Activated T-helper 17 cell treated with anti-CD3 and anti-CD28 coated beads, Interleukin-2, amount 50 U/mL, for 72 hours (primary cell): ENCODE data around the gene MMP27. TPM values are rescaled to one million over a fixed set of nuclear protein-coding genes. Genes with fewer than 3 reads are reported as not detected.
"Not testable (repeated sequence)": the region's sequence is repeated elsewhere in the genome, so short reads cannot be mapped to it uniquely, and the experiment has no call there.

Experiments used
- ATAC-seq: fragments of 150-1000 bp; cut with Tn5 transposase; replicated peaks from 2 replicates; pipeline ENCODE4 v1.10.0; 2021; ENCODE audit warnings: mild to moderate bottlenecking, moderate library complexity
- H3K27ac Mint-ChIP-seq: one replicate; pipeline ENCODE4 v1.8.0; 2022; ENCODE audit warnings: mixed read lengths
- H3K27me3 Mint-ChIP-seq: one replicate; pipeline ENCODE4 v1.8.0; 2022; ENCODE audit warnings: mixed read lengths
- H3K36me3 Mint-ChIP-seq: one replicate; pipeline ENCODE4 v1.8.0; 2022; ENCODE audit warnings: low read depth, mild to moderate bottlenecking, mixed read lengths
- H3K4me1 Mint-ChIP-seq: one replicate; pipeline ENCODE4 v1.8.0; 2022; ENCODE audit warnings: mixed read lengths
- H3K4me3 Mint-ChIP-seq: one replicate; pipeline ENCODE4 v1.8.0; 2022; ENCODE audit warnings: mild to moderate bottlenecking, mixed read lengths
- H3K9me3 Mint-ChIP-seq: one replicate; pipeline ENCODE4 v1.8.0; 2022; ENCODE audit warnings: mixed read lengths
- total RNA-seq, 2 donors: library from RNA; stranded (reverse); gene quantifications; one replicate each; pipeline ENCODE4 v1.2.3, GENCODE V29; 2022

The MMP27 gene
- not detected for total RNA-seq

- Mint-ChIP-seq H3K4me3 (no peak within 1 kb of the TSS), H3K36me3 (no peaks in the 10 kb centered on the region), H3K27me3 (peaks cover 9% of the 10 kb centered on the region), H3K4me1 (no peaks in the 10 kb centered on the region), H3K27ac (no peak within 1 kb of the TSS), H3K9me3 (no peaks in the 10 kb centered on the region)
- ATAC-seq = no peak
Observed at GRCh38 chr11:102705626-102706025, at the start of gene MMP27. MMP27 (minus strand) TSS chr11:102705769; CDS start chr11:102705714, 55 bp downstream.

- Mint-ChIP-seq H3K27me3 (peaks cover 25% of the 10 kb centered on the region), H3K4me1 (no peaks in the 10 kb centered on the region), H3K27ac (no peak overlapping the region), H3K9me3 (no peaks in the 10 kb centered on the region), H3K36me3 (no peaks in the 10 kb centered on the region), H3K4me3 (no peak overlapping the region)
- ATAC-seq = no peak
Observed at GRCh38 chr11:102753267-102753666, 47.7 kb upstream of the MMP27 start.

DNA sequence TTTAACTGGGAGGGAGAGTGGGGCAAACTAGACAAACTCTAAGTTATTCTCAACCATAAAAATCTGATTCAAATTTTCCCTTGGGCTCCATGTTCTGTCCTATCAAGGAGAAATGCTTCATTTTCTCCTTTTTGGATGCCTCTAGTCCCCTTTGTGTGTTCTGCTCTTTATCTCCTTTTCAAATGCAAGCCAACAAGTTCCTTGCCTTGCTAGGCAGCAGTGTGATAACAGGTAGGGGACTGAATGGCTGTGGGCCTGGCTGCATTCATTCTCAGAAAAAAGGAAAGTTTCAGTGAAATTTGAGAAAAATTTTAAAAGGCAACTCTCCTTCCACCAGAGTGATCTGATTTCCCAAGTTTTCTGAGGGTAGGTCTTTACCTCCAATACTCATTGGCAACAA is 46.1 kb upstream of the MMP27 start:
- Mint-ChIP-seq H3K4me1 (no peaks in the 10 kb centered on the region), H3K27me3 (peaks cover 26% of the 10 kb centered on the region), H3K4me3 (no peak overlapping the region), H3K36me3 (no peaks in the 10 kb centered on the region), H3K27ac (no peak overlapping the region), H3K9me3 (peaks cover 4% of the 10 kb centered on the region)
- ATAC-seq = no peak

DNA sequence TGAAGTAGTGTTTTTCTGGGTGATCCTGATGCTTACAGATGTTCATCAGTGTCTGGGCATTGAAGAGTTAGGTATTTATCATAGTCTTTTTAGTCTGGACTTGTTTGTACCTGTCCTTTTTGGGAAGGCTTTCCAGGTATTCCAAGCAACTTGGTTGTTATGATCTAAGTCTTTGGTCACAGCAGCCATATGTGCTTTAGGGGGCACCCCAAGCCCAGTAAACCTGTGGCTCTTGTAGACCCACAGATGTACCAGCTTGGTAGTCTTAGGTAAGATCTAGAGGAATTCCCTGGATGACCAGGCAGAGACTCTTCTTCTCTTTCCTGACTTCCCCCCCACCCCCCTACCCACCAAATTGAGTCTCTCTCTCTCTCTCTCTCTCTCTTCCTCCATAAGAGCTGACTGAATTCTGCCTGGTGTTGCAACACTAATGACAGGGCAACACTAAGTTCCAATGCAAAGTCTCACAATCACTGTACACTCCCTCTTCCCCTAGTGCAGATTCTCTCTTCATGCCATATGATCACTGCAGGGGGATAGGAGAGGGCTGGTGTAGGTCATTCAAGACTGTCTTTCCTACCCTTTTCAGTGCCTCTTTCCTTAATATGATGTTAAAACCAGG is 43.6 kb upstream of the MMP27 start:
- H3K27me3 Mint-ChIP-seq = peaks cover 22% of the 10 kb centered on the region
- H3K4me1 Mint-ChIP-seq = no peaks in the 10 kb centered on the region
- H3K27ac Mint-ChIP-seq = no peak overlapping the region
- ATAC-seq = no peak
- no peaks in the 10 kb centered on the region for H3K36me3 Mint-ChIP-seq
- no peak overlapping the region for H3K4me3 Mint-ChIP-seq
- H3K9me3 Mint-ChIP-seq = peaks cover 4% of the 10 kb centered on the region

DNA sequence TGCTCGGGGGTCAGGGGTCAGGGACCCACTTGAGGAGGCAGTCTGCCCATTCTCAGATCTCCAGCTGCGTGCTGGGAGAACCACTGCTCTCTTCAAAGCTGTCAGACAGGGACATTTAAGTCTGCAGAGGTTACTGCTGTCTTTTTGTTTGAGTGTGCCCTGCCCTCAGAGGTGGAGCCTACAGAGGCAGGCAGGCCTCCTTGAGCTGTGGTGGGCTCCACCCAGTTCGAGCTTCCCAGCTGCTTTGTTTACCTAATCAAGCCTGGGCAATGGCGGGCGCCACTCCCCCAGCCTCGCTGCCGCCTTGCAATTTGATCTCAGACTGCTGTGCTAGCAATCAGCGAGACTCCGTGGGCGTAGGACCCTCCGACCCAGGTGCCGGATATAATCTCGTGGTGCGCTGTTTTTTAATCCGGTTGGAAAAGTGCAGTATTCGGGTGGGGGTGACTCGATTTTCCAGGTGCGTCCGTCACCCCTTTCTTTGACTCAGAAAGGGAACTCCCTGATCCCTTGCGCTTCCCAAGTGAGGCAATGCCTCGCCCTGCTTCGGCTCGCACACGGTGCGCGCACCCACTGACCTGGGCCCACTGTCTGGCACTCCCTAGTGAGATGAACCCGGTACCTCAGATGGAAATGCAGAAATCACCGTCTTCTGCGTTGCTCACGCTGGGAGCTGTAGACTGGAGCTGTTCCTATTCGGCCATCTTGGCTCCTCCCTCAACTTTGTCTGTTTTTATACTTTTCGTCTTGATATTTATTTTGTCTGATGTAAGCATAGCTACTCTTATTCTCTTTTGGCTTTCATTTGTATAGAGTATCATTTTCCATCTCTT is 41.4 kb upstream of the MMP27 start:
- not testable (repeated sequence) for H3K4me3 Mint-ChIP-seq, H3K9me3 Mint-ChIP-seq, H3K27ac Mint-ChIP-seq, H3K4me1 Mint-ChIP-seq, ATAC-seq, H3K36me3 Mint-ChIP-seq
- H3K27me3 Mint-ChIP-seq = peaks cover 17% of the 10 kb centered on the region

DNA sequence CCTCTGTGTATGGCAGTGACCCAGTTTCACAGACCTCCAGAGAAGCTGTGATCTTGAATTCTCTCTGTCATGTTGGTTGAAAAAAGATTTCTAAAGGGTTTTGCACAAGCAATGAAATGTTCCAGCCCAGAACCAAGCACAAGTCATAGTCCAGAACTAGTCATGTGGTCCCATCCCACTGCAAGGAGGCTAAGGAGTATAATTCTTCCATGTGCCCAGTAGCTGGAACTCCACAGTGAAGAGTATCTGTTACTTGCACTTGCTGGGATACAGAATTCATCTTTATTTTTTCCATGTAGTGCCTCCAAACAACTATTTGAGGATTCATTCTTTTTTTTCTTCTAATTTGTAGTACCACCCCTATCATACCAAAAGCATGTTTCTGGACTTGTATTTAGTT is 29.1 kb upstream of the MMP27 start:
- no peak overlapping the region for H3K4me3 Mint-ChIP-seq
- no peaks in the 10 kb centered on the region for H3K9me3 Mint-ChIP-seq
- H3K36me3 Mint-ChIP-seq = no peaks in the 10 kb centered on the region
- H3K27me3 Mint-ChIP-seq = peaks cover 10% of the 10 kb centered on the region
- H3K4me1 Mint-ChIP-seq = no peaks in the 10 kb centered on the region
- no peak for ATAC-seq
- no peak overlapping the region for H3K27ac Mint-ChIP-seq

DNA sequence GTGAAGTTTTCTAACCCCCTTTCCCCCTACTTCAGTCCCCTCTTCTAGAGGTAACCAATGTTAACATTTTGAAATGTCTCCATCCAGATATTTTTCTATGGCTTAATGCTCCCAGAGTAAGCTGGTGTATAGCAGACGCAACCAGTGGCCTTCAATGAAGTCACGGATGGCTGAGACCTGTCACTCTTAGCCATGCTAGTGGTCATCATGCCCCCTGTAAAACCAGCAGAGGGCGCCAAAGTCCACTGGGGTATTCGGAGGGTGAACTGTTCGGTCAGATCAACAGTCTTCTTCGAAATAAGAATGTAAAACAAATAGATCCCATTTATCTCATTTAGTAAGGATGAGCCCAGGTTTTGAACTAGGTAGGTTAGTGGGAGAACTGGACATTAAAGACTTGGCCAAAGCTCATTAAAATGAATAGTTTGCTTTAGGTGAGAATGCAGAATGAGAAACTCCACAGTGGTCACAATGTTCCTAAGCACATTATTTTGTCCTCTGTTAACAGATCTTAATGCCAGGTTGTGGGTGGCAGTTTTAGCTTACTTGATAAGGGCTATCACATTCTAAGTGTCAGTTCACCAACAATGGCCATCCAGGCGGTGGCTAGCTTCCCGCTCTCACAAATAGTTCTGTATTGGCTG is 27.8 kb upstream of the MMP27 start:
- ATAC-seq = peak; percentile 57
- no peak overlapping the region for H3K27ac Mint-ChIP-seq
- H3K27me3 Mint-ChIP-seq = peaks cover 8% of the 10 kb centered on the region
- H3K9me3 Mint-ChIP-seq = no peaks in the 10 kb centered on the region
- no peaks in the 10 kb centered on the region for H3K36me3 Mint-ChIP-seq
- no peak overlapping the region for H3K4me3 Mint-ChIP-seq
- no peaks in the 10 kb centered on the region for H3K4me1 Mint-ChIP-seq

DNA sequence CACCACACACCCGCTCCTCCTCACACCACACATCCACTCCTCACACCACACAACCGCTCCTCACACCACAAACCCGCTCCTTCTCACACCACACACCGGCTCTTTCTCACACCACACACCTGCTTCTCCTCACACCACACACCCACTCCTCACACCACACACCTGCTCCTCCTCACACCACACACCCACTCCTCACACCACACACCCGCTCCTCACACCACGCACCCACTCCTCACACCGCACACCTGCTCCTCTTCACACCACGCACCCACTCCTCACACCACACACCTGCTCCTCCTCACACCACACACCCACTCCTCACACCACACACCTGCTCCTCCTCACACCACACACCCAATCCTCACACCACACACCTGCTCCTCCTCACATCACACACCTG is 25.4 kb upstream of the MMP27 start:
- H3K27ac Mint-ChIP-seq, H3K4me1 Mint-ChIP-seq, ATAC-seq, H3K9me3 Mint-ChIP-seq, H3K27me3 Mint-ChIP-seq, H3K36me3 Mint-ChIP-seq, H3K4me3 Mint-ChIP-seq: not testable (repeated sequence)

DNA sequence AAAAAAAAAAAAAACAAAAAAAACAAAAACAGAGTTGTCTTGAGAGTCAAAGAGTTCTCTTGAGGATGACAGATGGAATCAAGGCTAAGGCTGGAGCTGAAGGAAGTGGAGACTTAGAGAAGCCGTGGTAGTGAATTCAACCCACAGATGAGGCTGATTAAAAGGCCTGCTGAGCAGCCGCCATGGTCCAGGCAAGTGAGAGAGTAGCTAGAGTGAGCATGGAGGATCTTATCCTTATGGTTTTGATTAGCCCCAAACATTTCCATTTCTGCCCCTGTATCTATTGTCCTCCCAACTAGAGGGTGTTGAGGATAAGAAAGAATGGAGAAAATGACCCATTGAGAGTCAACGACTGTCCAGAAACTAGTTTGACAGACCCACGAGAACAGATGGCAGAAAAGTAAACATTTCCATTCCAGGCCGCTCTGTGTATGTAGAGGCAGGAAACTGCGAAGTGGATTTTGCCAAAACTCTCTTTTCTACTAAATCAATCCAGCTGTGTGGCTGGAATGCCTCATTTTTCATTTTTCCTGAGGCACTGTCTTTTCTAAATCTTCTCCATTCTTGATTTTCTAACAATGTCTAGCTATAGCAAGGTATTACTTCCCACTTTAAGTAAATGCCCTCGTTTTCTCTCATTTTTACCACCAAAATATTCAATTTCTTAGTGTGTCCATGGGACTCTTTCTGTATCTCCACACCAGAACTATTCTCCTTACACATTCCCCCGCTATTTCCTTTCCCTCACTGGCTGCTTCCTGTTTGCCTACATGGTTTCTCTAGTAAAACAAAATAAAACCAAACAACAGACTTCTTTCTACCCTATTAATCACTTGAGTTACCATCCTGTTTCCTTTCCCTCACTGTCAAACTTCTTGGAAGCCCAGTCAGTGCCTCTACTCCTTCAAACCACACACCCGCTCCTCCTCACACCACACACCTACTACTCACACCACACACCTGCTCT is 24.6 kb upstream of the MMP27 start:
- no peak overlapping the region for H3K27ac Mint-ChIP-seq
- no peaks in the 10 kb centered on the region for H3K9me3 Mint-ChIP-seq
- no peaks in the 10 kb centered on the region for H3K4me1 Mint-ChIP-seq
- H3K36me3 Mint-ChIP-seq = no peaks in the 10 kb centered on the region
- no peak for ATAC-seq
- H3K4me3 Mint-ChIP-seq = no peak overlapping the region
- no peaks in the 10 kb centered on the region for H3K27me3 Mint-ChIP-seq

- Mint-ChIP-seq H3K27ac (no peak overlapping the region), H3K4me1 (no peaks in the 10 kb centered on the region), H3K4me3 (no peak overlapping the region), H3K36me3 (no peaks in the 10 kb centered on the region), H3K9me3 (no peaks in the 10 kb centered on the region), H3K27me3 (no peaks in the 10 kb centered on the region)
- ATAC-seq = no peak
Observed at GRCh38 chr11:102727890-102728289, 22.3 kb upstream of the MMP27 start.

- H3K4me3 Mint-ChIP-seq = no peak within 1 kb of the TSS
Observed at GRCh38 chr11:102724904-102725500, 19.4 kb upstream of the MMP27 start, which contains the start of gene MMP8. MMP8 (minus strand) TSS chr11:102724954; CDS start chr11:102724855, 99 bp downstream.

GRCh38 chr11:102722821-102723220 is 17.3 kb upstream of the MMP27 start:
- Mint-ChIP-seq H3K27me3 (peaks cover 13% of the 10 kb centered on the region), H3K36me3 (no peaks in the 10 kb centered on the region), H3K4me1 (no peaks in the 10 kb centered on the region), H3K9me3 (peaks cover 3% of the 10 kb centered on the region), H3K4me3 (no peak overlapping the region), H3K27ac (no peak overlapping the region)
- no peak for ATAC-seq

More at GRCh38 chr11:102724904-102725500, 19.4 kb upstream of the MMP27 start, which contains the start of gene MMP8:
- Mint-ChIP-seq H3K36me3 (no peaks in the 10 kb centered on the region), H3K4me1 (no peaks in the 10 kb centered on the region), H3K9me3 (peaks cover 3% of the 10 kb centered on the region), H3K27ac (no peak within 1 kb of the TSS), H3K27me3 (peaks cover 8% of the 10 kb centered on the region)
- no peak for ATAC-seq

- Mint-ChIP-seq H3K4me1 (no peaks in the 10 kb centered on the region), H3K27ac (no peak overlapping the region), H3K27me3 (peaks cover 22% of the 10 kb centered on the region), H3K4me3 (no peak overlapping the region), H3K9me3 (peaks cover 3% of the 10 kb centered on the region), H3K36me3 (no peaks in the 10 kb centered on the region)
- no peak for ATAC-seq
Observed at GRCh38 chr11:102719620-102720277, 14.2 kb upstream of the MMP27 start.
